Hepatocyte (in vitro differentiated cells): ENCODE results near the gene IGFLR1.

Experiments used
- EZH2 ChIP-seq: fragments of 200-600 bp; sonication (generic); IDR thresholded peaks from 2 replicates; pipeline ENCODE4 v1.6.1; 2016; ENCODE audit warnings: antibody characterized with exemption, mild to moderate bottlenecking, borderline replicate concordance
- EZH2phosphoT487 ChIP-seq: fragments of 200-600 bp; sonication (generic); IDR thresholded peaks from one replicate; pipeline ENCODE4 v1.6.1; 2018; ENCODE audit warnings: antibody characterized with exemption, mild to moderate bottlenecking, low read depth, moderate library complexity; ENCODE audit not compliant: unreplicated experiment, severe bottlenecking
- TF ChIP-seq, protein P1 (sequence below): fragments of 200-600 bp; sonication (generic); IDR thresholded peaks from 2 replicates; pipeline ENCODE4 v1.5.1; 2016; ENCODE audit warnings: antibody characterized with exemption, mild to moderate bottlenecking; ENCODE audit not compliant: poor library complexity

DNA sequence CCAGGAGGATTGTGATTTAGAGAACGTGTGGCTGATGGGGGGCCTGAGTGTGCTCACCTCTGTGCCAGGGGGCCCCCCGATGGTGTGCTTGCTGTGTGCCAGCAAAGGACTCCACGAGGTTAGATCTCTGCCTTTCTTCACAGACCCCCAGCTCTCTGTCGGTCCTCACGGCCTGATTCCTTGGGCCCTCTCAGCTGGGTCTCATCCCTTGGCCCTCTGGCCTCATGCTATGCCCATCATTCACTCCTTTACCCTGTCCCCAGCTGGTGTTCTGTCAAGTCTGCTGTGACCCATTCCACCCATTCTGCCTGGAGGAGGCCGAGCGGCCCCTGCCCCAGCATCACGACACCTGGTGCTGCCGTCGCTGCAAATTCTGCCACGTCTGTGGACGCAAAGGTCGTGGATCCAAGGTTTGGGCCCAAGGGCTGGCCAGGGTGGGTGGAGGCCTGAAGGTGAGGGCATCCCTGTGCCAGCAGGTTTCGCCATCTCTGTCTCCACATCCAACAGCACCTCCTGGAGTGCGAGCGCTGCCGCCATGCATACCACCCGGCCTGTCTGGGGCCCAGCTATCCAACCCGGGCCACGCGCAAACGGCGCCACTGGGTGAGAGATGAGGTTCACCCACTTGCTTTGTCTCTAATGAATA lies 16.9 kb downstream of the IGFLR1 start:
- TF ChIP-seq, protein P1, sequence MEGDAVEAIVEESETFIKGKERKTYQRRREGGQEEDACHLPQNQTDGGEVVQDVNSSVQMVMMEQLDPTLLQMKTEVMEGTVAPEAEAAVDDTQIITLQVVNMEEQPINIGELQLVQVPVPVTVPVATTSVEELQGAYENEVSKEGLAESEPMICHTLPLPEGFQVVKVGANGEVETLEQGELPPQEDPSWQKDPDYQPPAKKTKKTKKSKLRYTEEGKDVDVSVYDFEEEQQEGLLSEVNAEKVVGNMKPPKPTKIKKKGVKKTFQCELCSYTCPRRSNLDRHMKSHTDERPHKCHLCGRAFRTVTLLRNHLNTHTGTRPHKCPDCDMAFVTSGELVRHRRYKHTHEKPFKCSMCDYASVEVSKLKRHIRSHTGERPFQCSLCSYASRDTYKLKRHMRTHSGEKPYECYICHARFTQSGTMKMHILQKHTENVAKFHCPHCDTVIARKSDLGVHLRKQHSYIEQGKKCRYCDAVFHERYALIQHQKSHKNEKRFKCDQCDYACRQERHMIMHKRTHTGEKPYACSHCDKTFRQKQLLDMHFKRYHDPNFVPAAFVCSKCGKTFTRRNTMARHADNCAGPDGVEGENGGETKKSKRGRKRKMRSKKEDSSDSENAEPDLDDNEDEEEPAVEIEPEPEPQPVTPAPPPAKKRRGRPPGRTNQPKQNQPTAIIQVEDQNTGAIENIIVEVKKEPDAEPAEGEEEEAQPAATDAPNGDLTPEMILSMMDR = no peak
- TF ChIP-seq EZH2 (no peak), EZH2phosphoT487 (no peak)
